Ureter (tissue), 1 donor: ENCODE results near the gene SUN1. TPM values are rescaled to one million over a fixed set of nuclear protein-coding genes. Genes with fewer than 3 reads are reported as not detected.
A peak's percentile ranks its signal among the peaks of the same experiment; 100 is the strongest.
"Not testable (repeated sequence)": the region's sequence is repeated elsewhere in the genome, so short reads cannot be mapped to it uniquely, and the experiment has no call there.

Experiments
- DNase-seq: peaks from one replicate; pipeline ENCODE4 v3.0.0-alpha.2; 2020; ENCODE audit warnings: low spot score
- total RNA-seq: library from RNA; stranded (reverse); gene quantifications from one replicate; pipeline ENCODE4 v1.2.4, GENCODE V29; 2023
- donor health status: DM: yes; HTN: yes; CAD: no.

The SUN1 gene, protein sequence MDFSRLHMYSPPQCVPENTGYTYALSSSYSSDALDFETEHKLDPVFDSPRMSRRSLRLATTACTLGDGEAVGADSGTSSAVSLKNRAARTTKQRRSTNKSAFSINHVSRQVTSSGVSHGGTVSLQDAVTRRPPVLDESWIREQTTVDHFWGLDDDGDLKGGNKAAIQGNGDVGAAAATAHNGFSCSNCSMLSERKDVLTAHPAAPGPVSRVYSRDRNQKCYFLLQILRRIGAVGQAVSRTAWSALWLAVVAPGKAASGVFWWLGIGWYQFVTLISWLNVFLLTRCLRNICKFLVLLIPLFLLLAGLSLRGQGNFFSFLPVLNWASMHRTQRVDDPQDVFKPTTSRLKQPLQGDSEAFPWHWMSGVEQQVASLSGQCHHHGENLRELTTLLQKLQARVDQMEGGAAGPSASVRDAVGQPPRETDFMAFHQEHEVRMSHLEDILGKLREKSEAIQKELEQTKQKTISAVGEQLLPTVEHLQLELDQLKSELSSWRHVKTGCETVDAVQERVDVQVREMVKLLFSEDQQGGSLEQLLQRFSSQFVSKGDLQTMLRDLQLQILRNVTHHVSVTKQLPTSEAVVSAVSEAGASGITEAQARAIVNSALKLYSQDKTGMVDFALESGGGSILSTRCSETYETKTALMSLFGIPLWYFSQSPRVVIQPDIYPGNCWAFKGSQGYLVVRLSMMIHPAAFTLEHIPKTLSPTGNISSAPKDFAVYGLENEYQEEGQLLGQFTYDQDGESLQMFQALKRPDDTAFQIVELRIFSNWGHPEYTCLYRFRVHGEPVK
- 137 TPM for total RNA-seq

- no peak for DNase-seq
Observed at GRCh38 chr7:832167-832967, at the start of gene SUN1. Gene SUN1 (plus strand): TSS chr7:832476. CDS start chr7:832525, 49 bp downstream.

DNA sequence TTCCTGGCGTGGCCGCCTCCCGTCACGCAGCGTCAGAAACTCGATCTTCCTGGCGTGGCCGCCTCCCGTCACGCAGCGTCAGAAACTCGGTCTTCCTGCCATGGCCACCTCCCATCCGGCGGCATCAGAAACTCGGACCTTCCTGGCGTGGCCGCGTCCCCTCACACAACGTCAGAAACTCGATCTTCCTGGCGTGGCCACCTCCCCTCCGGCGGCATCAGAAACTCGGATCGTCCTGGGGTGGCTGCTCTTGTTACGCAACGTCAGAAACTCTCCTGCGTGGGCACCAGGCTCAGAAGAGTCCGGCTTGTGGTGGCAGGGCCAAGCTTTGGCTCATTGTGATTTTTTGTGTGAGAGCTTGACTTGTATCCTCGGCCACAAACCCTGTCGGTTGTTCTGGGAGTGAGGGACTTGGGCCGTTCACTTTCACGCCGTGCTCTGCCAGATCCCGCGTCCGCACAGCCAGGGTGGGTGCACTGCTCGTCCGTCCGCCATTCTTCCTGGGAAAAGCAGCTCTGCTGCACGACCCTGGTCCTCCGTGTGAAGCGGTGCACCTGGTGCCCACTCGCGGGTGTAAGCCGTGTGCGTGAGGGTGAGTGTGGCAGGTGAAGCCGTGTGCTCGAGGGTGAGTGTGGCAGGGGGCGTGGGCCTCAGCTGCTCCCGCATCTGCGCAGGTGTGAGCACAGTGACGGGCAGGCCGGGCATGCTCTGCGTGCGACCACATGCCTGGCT is 49.4 kb upstream of the SUN1 start:
- DNase-seq, result no peak

DNA sequence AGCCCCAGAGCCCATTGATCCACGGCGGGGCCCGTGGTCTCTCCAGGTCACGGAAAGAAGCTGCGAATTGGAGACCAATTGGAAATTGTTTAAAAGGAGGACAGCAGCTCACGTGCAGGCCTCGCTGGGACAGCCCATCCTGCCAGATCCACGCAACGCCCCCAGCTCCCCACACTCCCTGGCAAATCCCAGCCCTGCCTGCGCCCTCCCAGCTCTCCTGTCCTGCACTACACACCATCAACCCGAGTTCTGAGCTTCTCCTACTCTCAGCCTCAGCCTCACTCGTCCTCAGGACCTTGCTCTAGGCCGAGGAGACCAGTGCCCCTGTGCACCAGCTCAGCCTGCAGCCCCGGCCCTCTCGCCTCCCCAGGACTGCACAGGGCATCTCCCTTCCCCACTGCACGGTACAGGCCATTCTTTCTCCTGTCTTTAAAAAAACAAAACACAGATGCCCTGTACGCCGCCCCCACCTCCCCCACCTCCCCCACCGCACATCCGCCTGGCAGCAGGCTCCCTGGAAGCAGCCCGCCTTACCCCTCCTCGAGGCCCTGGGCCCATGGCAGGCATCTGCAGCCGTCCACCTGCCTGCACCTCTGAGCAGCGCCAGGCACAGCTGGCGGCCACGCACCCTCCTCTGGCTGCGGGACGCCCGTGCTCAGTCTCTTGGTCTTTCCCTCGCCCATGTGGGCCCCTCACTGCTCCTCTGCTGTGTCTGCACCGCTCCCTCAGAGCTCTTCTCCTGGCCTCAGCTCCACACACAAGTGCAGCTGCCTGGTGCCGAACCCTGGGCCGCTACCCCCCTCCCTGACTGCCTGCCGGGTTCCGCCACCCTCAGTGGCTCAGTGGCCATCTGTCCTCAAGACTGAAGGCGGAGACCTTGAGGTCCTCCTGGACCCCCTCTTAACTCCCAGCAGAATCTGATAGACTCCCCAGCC is 48.5 kb upstream of the SUN1 start:
- DNase-seq, result no peak

DNA sequence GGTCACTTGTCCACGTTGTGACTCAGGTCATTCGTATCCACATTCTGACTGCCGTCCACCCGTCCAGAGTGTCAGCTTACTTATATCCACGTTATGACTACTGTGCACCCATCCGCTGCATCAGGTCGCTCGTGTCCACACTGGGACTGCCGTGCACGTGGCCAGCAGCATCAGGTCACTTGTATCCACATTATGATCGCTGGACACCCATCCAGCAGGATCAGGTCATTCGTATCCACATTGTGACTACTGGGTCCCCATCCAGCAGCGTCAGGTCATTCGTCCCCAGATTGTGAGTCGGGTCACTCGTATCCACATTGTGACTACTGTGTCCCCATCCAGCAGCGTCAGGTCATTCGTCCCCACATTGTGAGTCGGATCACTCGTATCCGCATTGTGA is 47.3 kb upstream of the SUN1 start:
- DNase-seq, result no peak

GRCh38 chr7:785416-785815 is 46.9 kb upstream of the SUN1 start:
- no peak for DNase-seq

DNA sequence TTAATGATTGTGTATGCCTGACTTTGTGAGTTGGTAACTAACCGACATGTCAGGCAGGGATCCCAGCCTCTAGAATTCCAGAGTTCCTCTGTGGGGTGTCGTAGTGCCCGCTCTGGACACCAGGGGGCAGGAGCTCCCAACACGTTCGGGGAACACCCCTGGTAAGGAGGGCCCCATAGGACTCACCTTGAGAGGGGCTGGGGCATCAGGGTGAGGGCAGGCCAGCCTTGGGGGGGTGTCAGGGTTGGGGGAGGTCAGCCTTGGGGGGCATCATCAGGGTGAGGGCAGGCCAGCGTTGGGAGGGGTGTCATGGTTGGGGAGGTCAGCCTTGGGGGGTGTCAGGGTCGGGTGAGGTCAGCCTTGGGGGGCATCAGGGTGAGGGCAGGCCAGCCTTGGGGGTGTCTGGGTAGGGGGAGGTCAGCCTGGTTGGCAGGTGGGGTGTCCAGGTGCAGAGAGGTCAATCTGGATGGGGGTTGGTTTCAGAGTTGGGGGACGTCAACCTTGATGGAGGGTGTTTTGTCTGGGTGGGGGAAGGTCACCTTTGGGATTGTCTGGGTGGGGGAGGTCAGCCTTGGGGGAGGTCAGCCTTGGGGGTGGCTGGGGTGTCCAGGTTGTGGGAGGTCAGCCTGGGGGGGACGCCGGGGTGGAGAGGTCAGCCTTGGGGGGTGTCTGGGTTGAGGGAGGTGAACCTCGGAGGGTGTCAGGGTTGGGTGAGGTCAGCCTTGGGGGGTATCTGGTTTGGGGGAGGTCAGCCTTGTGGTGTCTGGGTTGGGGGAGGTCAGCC is 45.6 kb upstream of the SUN1 start:
- DNase-seq, result peak; percentile 77

DNA sequence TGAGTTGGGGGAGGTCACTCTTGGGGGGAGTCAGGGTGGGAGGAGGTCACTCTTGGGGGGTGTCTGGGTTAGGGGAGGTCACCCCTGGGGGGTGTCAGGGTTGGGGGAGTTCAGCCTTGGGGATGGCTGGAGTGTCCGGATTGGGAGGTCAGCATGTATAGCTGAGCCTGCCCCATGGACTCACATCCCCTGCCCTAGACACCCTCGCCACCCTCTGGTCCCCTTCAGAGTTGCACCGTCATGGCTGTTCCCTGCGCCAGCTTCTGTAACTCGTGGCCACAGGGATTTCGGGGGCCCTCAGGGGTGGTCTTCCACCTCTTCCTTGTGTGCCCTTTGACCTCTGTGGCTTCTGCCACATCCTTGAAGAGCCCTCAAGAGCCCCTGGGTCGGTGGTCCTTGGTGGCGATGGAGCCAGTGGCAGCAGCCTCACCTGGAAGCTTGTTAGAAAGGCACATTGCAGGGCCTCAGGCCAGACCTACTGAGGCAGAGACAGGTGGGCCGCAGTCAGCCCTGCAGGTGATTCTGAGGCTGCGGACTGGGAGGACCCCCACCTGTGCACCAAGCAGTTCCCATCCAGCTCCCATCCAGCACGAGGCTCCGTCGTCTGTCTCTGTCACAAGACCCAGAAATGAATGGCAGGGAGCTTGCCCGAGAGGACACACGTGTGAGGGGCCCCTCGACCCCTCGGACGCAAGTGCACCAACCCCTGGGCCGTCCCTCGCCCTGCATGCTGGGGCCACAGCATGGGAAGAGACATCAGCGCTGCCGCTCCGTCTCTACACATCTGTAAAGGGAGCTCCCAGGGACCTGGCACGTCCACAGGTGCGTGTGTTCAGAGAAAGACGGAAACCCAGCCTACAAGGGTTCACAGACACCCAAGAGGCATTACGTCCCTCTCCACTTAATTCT is 44.7 kb upstream of the SUN1 start:
- no peak for DNase-seq

DNA sequence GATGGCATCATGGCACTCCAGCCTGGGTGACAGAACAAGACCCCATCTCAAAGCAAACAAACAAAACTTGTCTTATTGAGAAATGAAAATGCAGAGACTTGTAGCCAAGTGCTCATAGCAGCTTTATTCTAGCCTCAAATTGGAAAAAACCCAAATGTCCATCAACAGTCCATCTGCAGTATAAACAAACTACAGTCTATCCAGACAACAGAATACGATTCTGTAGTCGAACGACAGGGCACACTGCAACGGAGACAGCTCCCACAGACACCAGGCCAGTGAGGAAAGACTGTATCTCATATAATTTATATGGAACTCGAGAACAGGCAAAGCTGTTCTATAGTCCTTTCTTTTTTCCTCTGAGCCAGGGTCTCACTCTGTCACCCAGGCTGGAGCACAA is 40.8 kb upstream of the SUN1 start:
- DNase-seq, result no peak

- no peak for DNase-seq
Observed at GRCh38 chr7:794207-794606, 38.1 kb upstream of the SUN1 start.

- DNase-seq, result no peak
Observed at GRCh38 chr7:794671-795329, 37.5 kb upstream of the SUN1 start.

DNA sequence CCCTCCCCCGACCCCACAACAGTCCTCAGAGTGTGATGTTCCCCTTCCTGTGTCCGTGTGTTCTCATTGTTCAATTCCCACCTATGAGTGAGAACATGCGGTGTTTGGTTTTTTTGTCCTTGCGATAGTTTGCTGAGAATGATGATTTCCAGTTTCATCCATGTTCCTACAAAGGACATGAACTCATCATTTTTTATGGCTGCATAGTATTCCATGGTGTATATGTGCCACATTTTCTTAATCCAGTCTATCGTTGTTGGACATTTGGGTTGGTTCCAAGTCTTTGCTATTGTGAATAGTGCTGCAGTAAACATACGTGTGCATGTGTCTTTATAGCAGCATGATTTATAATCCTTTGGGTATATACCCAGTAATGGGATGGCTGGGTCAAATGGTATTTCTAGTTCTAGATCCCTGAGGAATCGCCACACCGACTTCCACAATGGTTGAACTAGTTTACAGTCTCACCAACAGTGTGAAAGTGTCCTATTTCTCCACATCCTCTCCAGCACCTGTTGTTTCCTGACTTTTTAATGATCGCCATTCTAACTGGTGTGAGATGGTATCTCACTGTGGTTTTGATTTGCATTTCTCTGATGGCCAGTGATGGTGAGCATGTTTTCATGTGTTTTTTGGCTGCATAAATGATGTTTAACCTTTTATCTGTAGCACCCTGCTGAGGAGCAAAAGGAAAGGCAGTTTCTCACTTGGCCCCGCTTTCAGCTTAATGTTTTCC is 35.7 kb upstream of the SUN1 start:
- DNase-seq, result not testable (repeated sequence)

DNA sequence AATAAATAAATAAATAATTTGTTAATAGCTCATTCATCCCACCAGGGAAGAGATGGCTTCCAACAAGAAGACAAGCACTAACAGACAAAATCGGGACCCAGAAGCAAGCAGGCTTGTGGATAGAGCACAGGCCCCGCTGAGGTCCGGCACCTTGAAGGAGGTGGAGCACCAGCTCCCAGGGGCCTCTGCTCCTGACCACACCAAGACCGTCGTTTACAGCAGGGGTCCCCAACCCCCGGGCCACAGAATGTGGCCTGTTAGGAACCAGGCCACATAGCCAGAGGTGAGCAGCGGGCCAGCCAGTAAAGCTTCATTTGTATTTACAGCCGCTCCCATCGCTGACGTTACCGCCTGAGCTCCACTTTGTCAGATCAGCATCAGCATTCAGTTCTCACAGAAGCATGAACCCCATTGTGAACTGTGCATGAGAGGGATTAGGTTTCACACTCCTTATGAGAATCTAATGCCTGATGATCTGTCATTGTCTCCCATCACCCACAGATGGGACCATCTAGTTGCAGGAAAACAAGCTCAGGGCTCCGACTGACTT is 33.3 kb upstream of the SUN1 start:
- no peak for DNase-seq

- DNase-seq, result no peak
Observed at GRCh38 chr7:800692-801091, 31.6 kb upstream of the SUN1 start.

DNA sequence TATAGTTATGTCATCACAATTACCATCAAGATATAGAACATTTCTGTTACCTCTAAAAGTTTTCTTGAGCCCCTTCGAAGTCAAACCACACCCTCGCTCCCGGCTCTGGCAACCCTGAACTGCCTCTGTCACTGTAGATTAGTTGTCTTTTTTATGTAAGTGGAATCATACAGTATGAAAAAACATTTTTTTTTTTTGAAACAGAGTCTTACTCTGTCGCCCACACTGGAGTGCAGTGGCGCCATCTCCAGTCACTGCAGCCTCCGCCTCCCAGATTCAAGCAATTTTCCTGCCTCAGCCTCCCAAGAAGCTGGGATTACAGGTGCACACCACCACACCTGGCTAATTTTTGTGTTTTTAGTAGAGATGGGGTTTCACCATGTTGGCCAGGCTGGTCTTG is 30.9 kb upstream of the SUN1 start:
- not testable (repeated sequence) for DNase-seq

DNA sequence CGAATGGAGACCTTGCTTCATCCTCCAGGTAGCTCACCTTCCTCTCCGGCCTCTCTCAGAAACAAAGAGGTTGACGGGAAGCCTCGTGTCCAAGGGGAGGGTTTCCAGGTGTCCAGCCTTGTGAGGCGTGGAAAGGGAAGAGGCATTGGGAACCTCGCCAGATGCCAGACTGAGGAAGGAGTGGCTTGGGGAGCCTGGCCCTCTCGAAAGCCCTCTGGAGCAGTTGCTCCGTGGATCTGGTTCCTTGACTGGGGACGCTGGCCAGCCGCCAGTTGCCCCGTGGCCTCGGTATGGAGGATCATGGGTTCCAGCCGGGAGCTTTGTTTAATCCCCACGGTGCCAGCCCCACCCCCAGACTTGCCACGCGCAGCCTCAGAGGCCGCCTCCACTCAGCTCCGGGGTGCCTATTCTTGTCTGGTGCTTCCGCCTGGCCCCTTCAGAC is 30.3 kb upstream of the SUN1 start:
- peak; percentile 77 for DNase-seq

- no peak for DNase-seq
Observed at GRCh38 chr7:802500-803242, 29.6 kb upstream of the SUN1 start.
